Esophagus mucosa (tissue), 1 donor: ENCODE measurements around the gene RAB19. TPM values are rescaled to one million over a fixed set of nuclear protein-coding genes. Genes with fewer than 3 reads are reported as not detected.
"Not testable (repeated sequence)": the region's sequence is repeated elsewhere in the genome, so short reads cannot be mapped to it uniquely, and the experiment has no call there.

ENCODE experiments used
- ATAC-seq: fragments of 200-7000 bp; cut with Tn5 transposase; one replicate; pipeline ENCODE4 v1.9.1; 2020
- total RNA-seq: library from RNA; stranded (reverse); gene quantifications from one replicate; pipeline ENCODE4 v1.2.4, GENCODE V29; 2023
- donor health status: DM: yes; HTN: yes; CAD: no.

The RAB19 gene
- total RNA-seq, 1 donor from 2014 or later: 0.20 TPM

GRCh38 chr7:140402178-140402835, 1.6 kb upstream of the RAB19 start:
- no peak for ATAC-seq

GRCh38 chr7:140404565-140405065, 757 bp downstream of the RAB19 start:
- ATAC-seq: no peak

- ATAC-seq: no peak
Measured at GRCh38 chr7:140415361-140415760, 11.5 kb downstream of the RAB19 start.

GRCh38 chr7:140415816-140416215, 12.0 kb downstream of the RAB19 start:
- ATAC-seq: not testable (repeated sequence)

- no peak for ATAC-seq
Measured at GRCh38 chr7:140416560-140416959, 12.7 kb downstream of the RAB19 start.

GRCh38 chr7:140417456-140418155, 13.7 kb downstream of the RAB19 start:
- ATAC-seq: no peak

GRCh38 chr7:140418156-140418472, 14.3 kb downstream of the RAB19 start:
- not testable (repeated sequence) for ATAC-seq

- no peak for ATAC-seq
Measured at GRCh38 chr7:140418653-140419052, 14.8 kb downstream of the RAB19 start.

GRCh38 chr7:140421521-140421920, 17.7 kb downstream of the RAB19 start:
- no peak for ATAC-seq

GRCh38 chr7:140423501-140423900, 19.6 kb downstream of the RAB19 start:
- no peak for ATAC-seq

- ATAC-seq: no peak
Measured at GRCh38 chr7:140425718-140426117, 21.9 kb downstream of the RAB19 start.

- no peak for ATAC-seq
Measured at GRCh38 chr7:140426130-140426529, 22.3 kb downstream of the RAB19 start.

- ATAC-seq: no peak
Measured at GRCh38 chr7:140433396-140433795, 29.5 kb downstream of the RAB19 start.

- no peak for ATAC-seq
Measured at GRCh38 chr7:140435252-140435895, 31.5 kb downstream of the RAB19 start.

GRCh38 chr7:140439359-140439758, 35.5 kb downstream of the RAB19 start:
- ATAC-seq: no peak

- no peak for ATAC-seq
Measured at GRCh38 chr7:140440593-140440992, 36.7 kb downstream of the RAB19 start.

GRCh38 chr7:140441519-140441918, 37.7 kb downstream of the RAB19 start:
- ATAC-seq: no peak

GRCh38 chr7:140446467-140446866, 42.6 kb downstream of the RAB19 start:
- no peak for ATAC-seq

- ATAC-seq: no peak
Measured at GRCh38 chr7:140447841-140448240, 44.0 kb downstream of the RAB19 start.

GRCh38 chr7:140448781-140449480, 45.1 kb downstream of the RAB19 start:
- ATAC-seq: no peak

GRCh38 chr7:140451716-140452115, 47.9 kb downstream of the RAB19 start:
- no peak for ATAC-seq

- no peak for ATAC-seq
Measured at GRCh38 chr7:140453273-140453672, 49.4 kb downstream of the RAB19 start.
